Lower leg skin (tissue), 3 donors: Measurements from ENCODE around the gene IRF8.
"Not testable (repeated sequence)": the region's sequence is repeated elsewhere in the genome, so short reads cannot be mapped to it uniquely, and the experiment has no call there.

ENCODE experiments used
- POLR2A ChIP-seq, 2 donors: fragments of 450-650 bp; IDR thresholded peaks; one replicate each; pipeline ENCODE4 v1.6.1; 2016 to 2017; ENCODE audit warnings: antibody characterized with exemption in 2 of 2, mild to moderate bottlenecking in 1 of 2, moderate library complexity in 1 of 2
- TF ChIP-seq, protein P1 (sequence below), 3 donors: fragments of 450-650 bp; IDR thresholded peaks; one replicate each; pipeline ENCODE4 v1.5.1; 2016; ENCODE audit warnings: antibody characterized with exemption in 3 of 3, mild to moderate bottlenecking in 3 of 3, moderate library complexity in 2 of 3

DNA sequence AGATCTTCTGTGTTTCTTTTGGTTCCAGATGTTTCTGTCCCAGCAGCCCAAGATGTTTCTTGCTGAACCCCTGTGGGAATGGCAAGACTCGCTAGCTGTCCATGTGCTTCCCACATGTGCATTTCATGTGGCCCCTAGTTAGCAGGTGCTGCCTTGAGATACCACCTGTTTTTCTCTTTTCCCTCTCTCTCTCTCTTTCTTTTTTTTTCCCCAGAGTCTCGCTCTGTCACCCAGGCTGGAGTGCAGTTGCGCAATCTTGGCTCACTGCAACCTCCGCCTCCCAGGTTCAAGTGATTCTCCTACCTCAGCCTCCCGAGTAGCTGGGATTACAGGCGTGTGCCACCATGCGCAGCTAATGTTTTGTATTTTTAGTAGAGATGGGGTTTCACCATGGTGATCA, 40.4 kb upstream of the IRF8 start:
- not testable (repeated sequence) for TF ChIP-seq POLR2A (IDR thresholded peaks at IDR 0.05)
- TF ChIP-seq, protein P1, sequence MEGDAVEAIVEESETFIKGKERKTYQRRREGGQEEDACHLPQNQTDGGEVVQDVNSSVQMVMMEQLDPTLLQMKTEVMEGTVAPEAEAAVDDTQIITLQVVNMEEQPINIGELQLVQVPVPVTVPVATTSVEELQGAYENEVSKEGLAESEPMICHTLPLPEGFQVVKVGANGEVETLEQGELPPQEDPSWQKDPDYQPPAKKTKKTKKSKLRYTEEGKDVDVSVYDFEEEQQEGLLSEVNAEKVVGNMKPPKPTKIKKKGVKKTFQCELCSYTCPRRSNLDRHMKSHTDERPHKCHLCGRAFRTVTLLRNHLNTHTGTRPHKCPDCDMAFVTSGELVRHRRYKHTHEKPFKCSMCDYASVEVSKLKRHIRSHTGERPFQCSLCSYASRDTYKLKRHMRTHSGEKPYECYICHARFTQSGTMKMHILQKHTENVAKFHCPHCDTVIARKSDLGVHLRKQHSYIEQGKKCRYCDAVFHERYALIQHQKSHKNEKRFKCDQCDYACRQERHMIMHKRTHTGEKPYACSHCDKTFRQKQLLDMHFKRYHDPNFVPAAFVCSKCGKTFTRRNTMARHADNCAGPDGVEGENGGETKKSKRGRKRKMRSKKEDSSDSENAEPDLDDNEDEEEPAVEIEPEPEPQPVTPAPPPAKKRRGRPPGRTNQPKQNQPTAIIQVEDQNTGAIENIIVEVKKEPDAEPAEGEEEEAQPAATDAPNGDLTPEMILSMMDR (IDR thresholded peaks at IDR 0.05), result not testable (repeated sequence)
